Measurements from ENCODE around the gene L3MBTL4. TPM values are rescaled to one million over a fixed set of nuclear protein-coding genes. Genes with fewer than 3 reads are reported as not detected.
A peak's percentile ranks its signal among the peaks of the same experiment; 100 is the strongest.

Gene L3MBTL4
- total RNA-seq, 1 experiment from 2014 or later, result 1.4 TPM

- CTCF ChIA-PET, result no interaction called here
- no peak for ATAC-seq
These were observed 463.1 kb downstream of the L3MBTL4 start for GRCh38 chr18:5951515-5952091.

GRCh38 chr18:5948781-5949180, 465.9 kb downstream of the L3MBTL4 start:
- no peak for DNase-seq (ENCODE audit: low spot score)
- TF ChIP-seq ELF4 (CRISPR knock-in tag; IDR thresholded peaks at IDR 0.05; ENCODE audit: low read depth) (no peak), ZSCAN18 (CRISPR knock-in tag; IDR thresholded peaks at IDR 0.05) (no peak), E2F1 (CRISPR knock-in tag; IDR thresholded peaks at IDR 0.05) (no peak), OVOL2 (CRISPR knock-in tag; IDR thresholded peaks at IDR 0.05; ENCODE audit: borderline replicate concordance) (no peak), GTF2I (CRISPR knock-in tag; conservative IDR thresholded peaks at IDR 0.05) (no peak), E2F4 (CRISPR knock-in tag; IDR thresholded peaks at IDR 0.05; ENCODE audit: borderline replicate concordance, low read depth) (no peak)

More at GRCh38 chr18:5951515-5952091, 463.1 kb downstream of the L3MBTL4 start:
- DNase-seq (ENCODE audit: low spot score), result no peak
- TF ChIP-seq MLX (CRISPR knock-in tag; IDR thresholded peaks at IDR 0.05) (no peak), FOXP4 (CRISPR knock-in tag; IDR thresholded peaks at IDR 0.05) (no peak), AFF4 (CRISPR knock-in tag; IDR thresholded peaks at IDR 0.05; ENCODE audit: borderline replicate concordance) (no peak), FOXJ3 (CRISPR knock-in tag; IDR thresholded peaks at IDR 0.05; ENCODE audit: borderline replicate concordance) (no peak), GRHL2 (CRISPR knock-in tag; IDR thresholded peaks at IDR 0.05; ENCODE audit: insufficient replicate concordance, severe bottlenecking) (no peak), MXD4 (CRISPR knock-in tag; IDR thresholded peaks at IDR 0.05; ENCODE audit: borderline replicate concordance) (no peak), ZNF138 (CRISPR knock-in tag; conservative IDR thresholded peaks at IDR 0.05) (no peak), MAX (CRISPR knock-in tag; IDR thresholded peaks at IDR 0.05) (no peak), ERG (CRISPR knock-in tag; IDR thresholded peaks at IDR 0.05) (no peak), ETV6 (CRISPR knock-in tag; IDR thresholded peaks at IDR 0.05) (no peak)
- peaks cover 9% of the 10 kb centered on the region for H3K4me1 Mint-ChIP-seq
- peak overlapping the region; percentile 64; the same call in 1 of the 2 replicates for H3K27ac Mint-ChIP-seq
- H3K9me3 Mint-ChIP-seq, result no peaks in the 10 kb centered on the region
- H3K36me3 Mint-ChIP-seq, result no peaks in the 10 kb centered on the region
- H3K4me3 Mint-ChIP-seq, result no peak overlapping the region
- POLR2A ChIA-PET, result no interaction called here
- no peaks in the 10 kb centered on the region for H3K27me3 Mint-ChIP-seq (ENCODE audit: low read depth)

More at GRCh38 chr18:5948781-5949180, 465.9 kb downstream of the L3MBTL4 start:
- CTCF ChIA-PET, result no interaction called here
- H3K4me1 Mint-ChIP-seq, result peaks cover 9% of the 10 kb centered on the region
- no peak overlapping the region for H3K4me3 Mint-ChIP-seq
- no peaks in the 10 kb centered on the region for H3K27me3 Mint-ChIP-seq (ENCODE audit: low read depth)
- POLR2A ChIA-PET, result no interaction called here
- no peak overlapping the region for H3K27ac Mint-ChIP-seq
- no peaks in the 10 kb centered on the region for H3K36me3 Mint-ChIP-seq
- no peak for ATAC-seq
- no peaks in the 10 kb centered on the region for H3K9me3 Mint-ChIP-seq

Data from WTC11 (cell line).